Colonic mucosa (tissue), 4 donors: ENCODE results near the gene ELMO1. TPM values are rescaled to one million over a fixed set of nuclear protein-coding genes. Genes with fewer than 3 reads are reported as not detected.

Experiments
- DNase-seq: peaks from one replicate; pipeline ENCODE4 v3.0.0-alpha.2; 2020
- H3K27ac ChIP-seq: fragments of 200-600 bp; one replicate; pipeline ENCODE4 v1.8.0; 2021
- H3K27me3 ChIP-seq: fragments of 200-600 bp; one replicate; pipeline ENCODE4 v1.8.0; 2021
- H3K36me3 ChIP-seq: fragments of 200-600 bp; one replicate; pipeline ENCODE4 v1.8.0; 2021
- H3K4me1 ChIP-seq: fragments of 200-600 bp; one replicate; pipeline ENCODE4 v1.8.0; 2021; ENCODE audit warnings: mild to moderate bottlenecking
- H3K4me3 ChIP-seq: fragments of 200-600 bp; one replicate; pipeline ENCODE4 v1.8.0; 2021
- H3K9ac ChIP-seq, 2 donors: one replicate each; pipeline ENCODE4 v1.7.0; 2013; ENCODE audit warnings: control low read depth in 2 of 2, low read depth in 2 of 2, low read length in 2 of 2
- H3K9me3 ChIP-seq: fragments of 200-600 bp; one replicate; pipeline ENCODE4 v1.8.0; 2021
- intact Hi-C: fragments of 100-400 bp; cut with DNase I; formaldehyde crosslinking; loops from one replicate; pipeline ENCODE4 v1.14.1; 2022
- total RNA-seq, 2 donors: library from RNA; stranded (reverse); fragmentation: NEBNext Ultra II Directional in 1 of 2; extraction: Animal tissue kit (Norgen Biotek cat#: 25700) in 1 of 2; gene quantifications; one replicate each; pipeline ENCODE4 v1.2.1, GENCODE V29; 2021
- TF ChIP-seq, protein P1 (sequence below): fragments of 200-600 bp; IDR thresholded peaks from one replicate; pipeline ENCODE4 v1.8.0; 2022; ENCODE audit warnings: antibody characterized with exemption, mild to moderate bottlenecking
- donor health status: healthy.
- donor health status: DM: no; HTN: no; CAD: no.
- donor health status: DM: no; HTN: no; CAD: no.

ELMO1 gene
- total RNA-seq, 2 donors from 2014 or later: 4.2 to 4.7 TPM

- no peaks in the 10 kb centered on the region for H3K4me1 ChIP-seq
- no peak overlapping the region for H3K27ac ChIP-seq
- no peaks in the 10 kb centered on the region for H3K27me3 ChIP-seq
- TF ChIP-seq, protein P1, sequence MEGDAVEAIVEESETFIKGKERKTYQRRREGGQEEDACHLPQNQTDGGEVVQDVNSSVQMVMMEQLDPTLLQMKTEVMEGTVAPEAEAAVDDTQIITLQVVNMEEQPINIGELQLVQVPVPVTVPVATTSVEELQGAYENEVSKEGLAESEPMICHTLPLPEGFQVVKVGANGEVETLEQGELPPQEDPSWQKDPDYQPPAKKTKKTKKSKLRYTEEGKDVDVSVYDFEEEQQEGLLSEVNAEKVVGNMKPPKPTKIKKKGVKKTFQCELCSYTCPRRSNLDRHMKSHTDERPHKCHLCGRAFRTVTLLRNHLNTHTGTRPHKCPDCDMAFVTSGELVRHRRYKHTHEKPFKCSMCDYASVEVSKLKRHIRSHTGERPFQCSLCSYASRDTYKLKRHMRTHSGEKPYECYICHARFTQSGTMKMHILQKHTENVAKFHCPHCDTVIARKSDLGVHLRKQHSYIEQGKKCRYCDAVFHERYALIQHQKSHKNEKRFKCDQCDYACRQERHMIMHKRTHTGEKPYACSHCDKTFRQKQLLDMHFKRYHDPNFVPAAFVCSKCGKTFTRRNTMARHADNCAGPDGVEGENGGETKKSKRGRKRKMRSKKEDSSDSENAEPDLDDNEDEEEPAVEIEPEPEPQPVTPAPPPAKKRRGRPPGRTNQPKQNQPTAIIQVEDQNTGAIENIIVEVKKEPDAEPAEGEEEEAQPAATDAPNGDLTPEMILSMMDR: no peak
- intact Hi-C loops: no loop called here
- no peaks in the 10 kb centered on the region for H3K36me3 ChIP-seq
- no peaks in the 10 kb centered on the region for H3K9me3 ChIP-seq
- H3K9ac ChIP-seq: no peak overlapping the region
- no peak for DNase-seq
- H3K4me3 ChIP-seq: no peak overlapping the region
These were observed 544.6 kb downstream of the ELMO1 start for GRCh38 chr7:36904101-36904500.

GRCh38 chr7:36900988-36901710 lies 547.5 kb downstream of the ELMO1 start:
- no peaks in the 10 kb centered on the region for H3K4me1 ChIP-seq
- no peak overlapping the region for H3K9ac ChIP-seq
- TF ChIP-seq, protein P1: no peak
- H3K4me3 ChIP-seq: no peak overlapping the region
- no peaks in the 10 kb centered on the region for H3K27me3 ChIP-seq
- H3K36me3 ChIP-seq: no peaks in the 10 kb centered on the region
- DNase-seq: no peak
- intact Hi-C loops: no loop called here
- no peak overlapping the region for H3K27ac ChIP-seq
- no peaks in the 10 kb centered on the region for H3K9me3 ChIP-seq

- TF ChIP-seq, protein P1: no peak
- no peak overlapping the region for H3K9ac ChIP-seq
- H3K27ac ChIP-seq: no peak overlapping the region
These were observed 550.5 kb downstream of the ELMO1 start for GRCh38 chr7:36898186-36898585.

GRCh38 chr7:36896956-36897590 lies 551.6 kb downstream of the ELMO1 start:
- no peak overlapping the region for H3K27ac ChIP-seq
- intact Hi-C loops: no loop called here
- H3K36me3 ChIP-seq: no peaks in the 10 kb centered on the region
- TF ChIP-seq, protein P1: no peak
- no peaks in the 10 kb centered on the region for H3K9me3 ChIP-seq
- no peaks in the 10 kb centered on the region for H3K27me3 ChIP-seq
- H3K4me3 ChIP-seq: no peak overlapping the region
- H3K4me1 ChIP-seq: no peaks in the 10 kb centered on the region
- no peak for DNase-seq
- H3K9ac ChIP-seq: no peak overlapping the region

More at GRCh38 chr7:36898186-36898585, 550.5 kb downstream of the ELMO1 start:
- Histone ChIP-seq H3K4me1 (no peaks in the 10 kb centered on the region), H3K36me3 (no peaks in the 10 kb centered on the region), H3K9me3 (no peaks in the 10 kb centered on the region), H3K4me3 (no peak overlapping the region), H3K27me3 (no peaks in the 10 kb centered on the region)
- intact Hi-C loops: no loop called here
- DNase-seq: no peak

- DNase-seq: no peak
- no peaks in the 10 kb centered on the region for H3K27me3 ChIP-seq
- no peak overlapping the region for H3K4me3 ChIP-seq
- no peaks in the 10 kb centered on the region for H3K36me3 ChIP-seq
- no peak overlapping the region for H3K27ac ChIP-seq
- no peaks in the 10 kb centered on the region for H3K9me3 ChIP-seq
- TF ChIP-seq, protein P1: no peak
- intact Hi-C loops: no loop called here
- H3K9ac ChIP-seq: no peak overlapping the region
- no peaks in the 10 kb centered on the region for H3K4me1 ChIP-seq
These were observed 552.2 kb downstream of the ELMO1 start for GRCh38 chr7:36896418-36896817.
